HepG2 (cell line): ENCODE results near the gene SLC11A1. TPM values are rescaled to one million over a fixed set of nuclear protein-coding genes. Genes with fewer than 3 reads are reported as not detected.

ENCODE experiments used
- ATM ChIP-seq: fragments of 450-650 bp; IDR thresholded peaks from 2 replicates; pipeline ENCODE4 v1.7.1; 2017; ENCODE audit warnings: mild to moderate bottlenecking, borderline replicate concordance
- FOXC1 ChIP-seq: sonication (generic); formaldehyde crosslinking; IDR thresholded peaks from 2 replicates; pipeline ENCODE4 v1.8.0; 2022; ENCODE audit warnings: mild to moderate bottlenecking, missing genetic modification reagents, borderline replicate concordance
- SMAD3 ChIP-seq: sonication (generic); formaldehyde crosslinking; IDR thresholded peaks from 2 replicates; pipeline ENCODE4 v1.4.0; 2020; ENCODE audit warnings: missing genetic modification reagents
- SNAPC2 ChIP-seq: sonication (generic); formaldehyde crosslinking; IDR thresholded peaks from 2 replicates; pipeline ENCODE4 v1.8.1; 2022; ENCODE audit warnings: mild to moderate bottlenecking, missing genetic modification reagents
- SOX5 ChIP-seq: IDR thresholded peaks from 2 replicates; pipeline ENCODE4 v1.6.1; 2016; ENCODE audit warnings: borderline replicate concordance
- THYN1 ChIP-seq: sonication (generic); formaldehyde crosslinking; IDR thresholded peaks from 2 replicates; pipeline ENCODE4 v1.8.1; 2023; ENCODE audit warnings: low read depth, mild to moderate bottlenecking, moderate library complexity, missing genetic modification reagents, borderline replicate concordance
- TIGD3 ChIP-seq: sonication (generic); formaldehyde crosslinking; IDR thresholded peaks from 2 replicates; pipeline ENCODE4 v1.5.1; 2020; ENCODE audit warnings: mild to moderate bottlenecking, missing genetic modification reagents, borderline replicate concordance
- ZBTB38 ChIP-seq: sonication (generic); formaldehyde crosslinking; IDR thresholded peaks from 2 replicates; pipeline ENCODE4 v1.5.1; 2020; ENCODE audit warnings: mild to moderate bottlenecking, missing genetic modification reagents
- ZBTB49 ChIP-seq: sonication (generic); formaldehyde crosslinking; IDR thresholded peaks from 2 replicates; pipeline ENCODE4 v1.4.0; 2020; ENCODE audit warnings: missing genetic modification reagents, borderline replicate concordance
- ZFP36 ChIP-seq: fragments of 150-350 bp; IDR thresholded peaks from 2 replicates; pipeline ENCODE4 v1.6.1; 2018; ENCODE audit warnings: borderline replicate concordance, low read length, low read depth; ENCODE audit not compliant: partially characterized antibody
- ZFP36L1 ChIP-seq: sonication (generic); formaldehyde crosslinking; IDR thresholded peaks from 2 replicates; pipeline ENCODE4 v1.8.0; 2022; ENCODE audit warnings: mild to moderate bottlenecking, missing genetic modification reagents, moderate library complexity
- ZFP37 ChIP-seq: sonication (generic); formaldehyde crosslinking; IDR thresholded peaks from 2 replicates; pipeline ENCODE4 v1.4.0; 2020; ENCODE audit warnings: missing genetic modification reagents, borderline replicate concordance
- ZMAT3 ChIP-seq: sonication (generic); formaldehyde crosslinking; conservative IDR thresholded peaks from 2 replicates; pipeline ENCODE4 v1.7.0; 2021; ENCODE audit warnings: missing genetic modification reagents
- ZNF121 ChIP-seq: sonication (generic); formaldehyde crosslinking; IDR thresholded peaks from 2 replicates; pipeline ENCODE4 v1.5.0; 2020; ENCODE audit warnings: mild to moderate bottlenecking, missing genetic modification reagents
- ZNF281 ChIP-seq: sonication (generic); formaldehyde crosslinking; IDR thresholded peaks from 2 replicates; pipeline ENCODE4 v1.4.0; 2020; ENCODE audit warnings: missing genetic modification reagents, borderline replicate concordance
- ZNF354B ChIP-seq: sonication (generic); formaldehyde crosslinking; IDR thresholded peaks from 2 replicates; pipeline ENCODE4 v1.8.0; 2022; ENCODE audit warnings: mild to moderate bottlenecking, missing genetic modification reagents
- ZNF383 ChIP-seq: sonication (generic); formaldehyde crosslinking; IDR thresholded peaks from 2 replicates; pipeline ENCODE4 v1.4.0; 2020; ENCODE audit warnings: missing genetic modification reagents, mild to moderate bottlenecking, borderline replicate concordance
- ZNF639 ChIP-seq: conservative IDR thresholded peaks from 2 replicates; pipeline ENCODE4 v1.6.1; 2018; ENCODE audit warnings: missing genetic modification reagents
- ZUFSP ChIP-seq: sonication (generic); formaldehyde crosslinking; IDR thresholded peaks from 2 replicates; pipeline ENCODE4 v1.9.0; 2021; ENCODE audit warnings: missing genetic modification reagents, mild to moderate bottlenecking, borderline replicate concordance
- polyA plus RNA-seq, 8 experiments: library from polyadenylated mRNA; depleted of rRNA in 3 of 8; stranded (reverse) in 7 of 8; unstranded in 1 of 8; fragments of >200 nt; fragmentation: Illumina TruSeq in 4 of 8; extraction: Trizol in 4 of 8; gene quantifications; 2 replicates each; pipeline versions ENCODE4 v1.2.1 to v1.2.3, GENCODE V29; 2011 to 2016; ENCODE audit warnings: low read depth in 4 of 8, missing spikeins in 1 of 8, mixed read lengths in 1 of 8; ENCODE audit not compliant: insufficient read depth in 1 of 8
- total RNA-seq, 5 experiments: library from RNA; depleted of rRNA; stranded (reverse); fragments of >200 nt; fragmentation: Illumina TruSeq; extraction: Trizol; gene quantifications; 2 replicates each; pipeline ENCODE4 v1.2.3, GENCODE V29; 2016; ENCODE audit warnings: low read depth in 1 of 5

The SLC11A1 gene
- total and polyA plus RNA-seq, 2 of the 13 experiments (the other 11 are each of a cell fraction or from before 2014, with no cell fraction given): 0.33 to 2.3 TPM

- TF ChIP-seq ZUFSP (CRISPR knock-in tag) (no peak), TIGD3 (CRISPR knock-in tag) (no peak), ZNF639 (no peak), SOX5 (CRISPR knock-in tag) (no peak), ZNF281 (no peak), SMAD3 (CRISPR knock-in tag) (no peak), ZBTB38 (CRISPR knock-in tag) (peak; percentile 44; the same call in 1 of the 2 replicates), SNAPC2 (CRISPR knock-in tag) (no peak), ZFP36 (no peak), ZFP37 (CRISPR knock-in tag) (0 out of 2 replicates have a peak, but pooled peaks have one; percentile 42), ATM (no peak), ZBTB49 (CRISPR knock-in tag) (peak; percentile 74; the same call in 1 of the 2 replicates), ZFP36L1 (CRISPR knock-in tag) (no peak), FOXC1 (no peak), ZNF383 (CRISPR knock-in tag) (no peak), ZMAT3 (CRISPR knock-in tag) (peak; percentile 17; the same call in 1 of the 2 replicates), ZNF354B (CRISPR knock-in tag) (peak; percentile 54; the same call in 1 of the 2 replicates), THYN1 (CRISPR knock-in tag) (0 out of 2 replicates have a peak, but pooled peaks have one; percentile 84), ZNF121 (CRISPR knock-in tag) (no peak)
Observed at GRCh38 chr2:218406949-218407618, 25.0 kb downstream of the SLC11A1 start (continued).
